ENCODE results near the gene COL21A1. TPM values are rescaled to one million over a fixed set of nuclear protein-coding genes. Genes with fewer than 3 reads are reported as not detected.

The COL21A1 gene
- total RNA-seq, 4 donors from 2014 or later: 4.2 to 15.2 (median 4.9) TPM

DNA sequence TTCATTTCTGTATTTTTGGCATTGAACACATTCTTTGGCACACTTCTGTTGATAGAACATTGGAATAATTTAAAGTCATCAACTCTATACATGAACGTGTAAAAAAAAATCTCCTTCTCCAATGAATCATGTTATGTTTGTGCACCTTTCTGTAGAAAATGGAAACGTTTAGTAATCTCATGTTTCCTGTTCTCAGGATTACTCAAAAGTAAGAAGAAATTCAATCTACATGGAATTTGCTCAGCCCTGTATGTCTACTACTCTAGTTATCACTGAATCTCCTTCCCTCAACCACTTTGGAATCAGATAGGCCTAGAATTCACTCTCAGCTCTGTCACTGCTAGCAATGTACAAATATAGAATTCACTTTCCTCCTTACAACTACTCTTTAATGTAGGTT is 103.6 kb downstream of the COL21A1 start:
- DNase-seq (ENCODE audit: low spot score in 2 of 2): no peak
- Histone ChIP-seq H3K27me3 (no peaks in the 10 kb centered on the region), H3K9me3 (no peaks in the 10 kb centered on the region), H3K4me1 (no peaks in the 10 kb centered on the region), H3K4me3 (no peak overlapping the region), H3K27ac (no peak overlapping the region), H3K36me3 (no peaks in the 10 kb centered on the region)
- 72% methylated on average over 2 of the region's 2 CpGs for WGBS
- TF ChIP-seq POLR2AphosphoS5 (IDR thresholded peaks at IDR 0.05): no peak
- TF ChIP-seq EP300 (IDR thresholded peaks at IDR 0.05): no peak
- TF ChIP-seq POLR2A (IDR thresholded peaks at IDR 0.05): no peak
- TF ChIP-seq, protein P1, sequence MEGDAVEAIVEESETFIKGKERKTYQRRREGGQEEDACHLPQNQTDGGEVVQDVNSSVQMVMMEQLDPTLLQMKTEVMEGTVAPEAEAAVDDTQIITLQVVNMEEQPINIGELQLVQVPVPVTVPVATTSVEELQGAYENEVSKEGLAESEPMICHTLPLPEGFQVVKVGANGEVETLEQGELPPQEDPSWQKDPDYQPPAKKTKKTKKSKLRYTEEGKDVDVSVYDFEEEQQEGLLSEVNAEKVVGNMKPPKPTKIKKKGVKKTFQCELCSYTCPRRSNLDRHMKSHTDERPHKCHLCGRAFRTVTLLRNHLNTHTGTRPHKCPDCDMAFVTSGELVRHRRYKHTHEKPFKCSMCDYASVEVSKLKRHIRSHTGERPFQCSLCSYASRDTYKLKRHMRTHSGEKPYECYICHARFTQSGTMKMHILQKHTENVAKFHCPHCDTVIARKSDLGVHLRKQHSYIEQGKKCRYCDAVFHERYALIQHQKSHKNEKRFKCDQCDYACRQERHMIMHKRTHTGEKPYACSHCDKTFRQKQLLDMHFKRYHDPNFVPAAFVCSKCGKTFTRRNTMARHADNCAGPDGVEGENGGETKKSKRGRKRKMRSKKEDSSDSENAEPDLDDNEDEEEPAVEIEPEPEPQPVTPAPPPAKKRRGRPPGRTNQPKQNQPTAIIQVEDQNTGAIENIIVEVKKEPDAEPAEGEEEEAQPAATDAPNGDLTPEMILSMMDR (IDR thresholded peaks at IDR 0.05): no peak

DNA sequence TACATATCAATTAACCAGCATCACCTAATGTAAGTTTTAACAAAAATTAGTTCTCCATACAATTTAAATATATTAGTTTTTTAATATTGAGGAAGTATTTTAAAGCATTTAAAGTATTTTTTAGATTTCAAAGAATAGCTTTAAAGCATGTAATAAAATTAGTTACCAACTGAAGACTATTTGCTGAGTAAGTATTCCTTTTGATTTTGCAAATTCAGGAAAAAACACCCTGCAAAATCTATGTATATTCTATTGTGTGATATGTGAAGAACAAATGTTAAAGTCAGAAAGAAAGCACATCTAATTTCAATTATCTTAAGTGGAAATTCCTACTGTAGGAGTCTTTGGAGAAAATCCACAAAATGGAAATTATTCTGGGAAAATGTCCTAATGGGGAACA is 107.3 kb downstream of the COL21A1 start:
- no peak for TF ChIP-seq POLR2AphosphoS5 (IDR thresholded peaks at IDR 0.05)
- TF ChIP-seq, protein P1 (IDR thresholded peaks at IDR 0.05): no peak
- TF ChIP-seq EP300 (IDR thresholded peaks at IDR 0.05): no peak
- TF ChIP-seq POLR2A (IDR thresholded peaks at IDR 0.05): no peak
- H3K9me3 ChIP-seq: no peaks in the 10 kb centered on the region
- DNase-seq (ENCODE audit: low spot score in 2 of 2): no peak
- no peaks in the 10 kb centered on the region for H3K4me1 ChIP-seq
- no peak overlapping the region for H3K4me3 ChIP-seq
- H3K27ac ChIP-seq: no peak overlapping the region
- H3K27me3 ChIP-seq: no peaks in the 10 kb centered on the region
- no peaks in the 10 kb centered on the region for H3K36me3 ChIP-seq

DNA sequence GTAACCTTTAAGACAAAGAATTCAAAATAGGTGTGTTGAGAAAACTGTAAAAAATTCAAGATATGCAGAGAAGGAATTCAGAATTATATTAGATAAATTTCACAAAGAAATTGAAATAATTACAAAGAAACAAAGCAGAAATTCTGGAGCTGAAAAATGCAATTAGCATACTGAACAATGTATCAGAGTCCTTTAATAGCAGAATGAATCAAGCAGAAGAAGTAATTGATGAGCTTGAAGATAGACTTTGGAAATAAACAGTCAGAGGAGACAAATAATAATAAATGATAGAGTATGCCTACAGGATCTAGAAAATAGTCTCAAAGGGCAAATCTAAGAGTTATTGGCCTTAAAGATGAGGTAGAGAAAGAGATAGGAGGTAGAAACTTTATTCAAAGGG is 131.7 kb downstream of the COL21A1 start:
- Histone ChIP-seq H3K9me3 (no peaks in the 10 kb centered on the region), H3K4me3 (no peak overlapping the region), H3K4me1 (no peaks in the 10 kb centered on the region), H3K27me3 (no peaks in the 10 kb centered on the region), H3K27ac (no peak overlapping the region), H3K36me3 (peaks cover 9% of the 10 kb centered on the region)
- TF ChIP-seq EP300 (IDR thresholded peaks at IDR 0.05): no peak
- TF ChIP-seq, protein P1 (IDR thresholded peaks at IDR 0.05): no peak
- TF ChIP-seq POLR2A (IDR thresholded peaks at IDR 0.05): no peak
- no peak for TF ChIP-seq POLR2AphosphoS5 (IDR thresholded peaks at IDR 0.05)
- DNase-seq (ENCODE audit: low spot score in 2 of 2): no peak

DNA sequence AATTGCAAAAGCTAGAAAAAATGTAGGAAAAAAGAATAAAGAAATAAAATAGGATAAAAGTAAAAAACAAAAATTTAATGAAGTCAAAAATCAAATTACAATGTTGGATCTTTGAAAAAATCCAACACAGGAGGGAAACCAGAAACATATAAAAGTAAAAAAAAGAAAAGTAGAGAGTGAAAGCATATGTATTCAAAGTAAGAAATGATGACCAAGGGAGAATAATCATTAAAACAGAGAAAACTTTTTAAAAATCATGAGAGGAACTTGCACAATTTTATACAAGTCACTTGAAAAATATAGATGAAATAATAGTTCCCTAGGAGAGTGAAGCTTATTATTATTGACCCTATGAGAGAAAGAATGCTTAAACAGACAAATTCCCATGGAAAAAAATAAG is 138.2 kb downstream of the COL21A1 start:
- no peaks in the 10 kb centered on the region for H3K4me1 ChIP-seq
- no peaks in the 10 kb centered on the region for H3K9me3 ChIP-seq
- no peaks in the 10 kb centered on the region for H3K27me3 ChIP-seq
- no peak overlapping the region for H3K27ac ChIP-seq
- peaks cover 9% of the 10 kb centered on the region for H3K36me3 ChIP-seq
- DNase-seq (ENCODE audit: low spot score in 2 of 2): no peak
- H3K4me3 ChIP-seq: no peak overlapping the region
- TF ChIP-seq, protein P1 (IDR thresholded peaks at IDR 0.05): no peak
- TF ChIP-seq POLR2A (IDR thresholded peaks at IDR 0.05): no peak
- no peak for TF ChIP-seq POLR2AphosphoS5 (IDR thresholded peaks at IDR 0.05)
- TF ChIP-seq EP300 (IDR thresholded peaks at IDR 0.05): no peak

DNA sequence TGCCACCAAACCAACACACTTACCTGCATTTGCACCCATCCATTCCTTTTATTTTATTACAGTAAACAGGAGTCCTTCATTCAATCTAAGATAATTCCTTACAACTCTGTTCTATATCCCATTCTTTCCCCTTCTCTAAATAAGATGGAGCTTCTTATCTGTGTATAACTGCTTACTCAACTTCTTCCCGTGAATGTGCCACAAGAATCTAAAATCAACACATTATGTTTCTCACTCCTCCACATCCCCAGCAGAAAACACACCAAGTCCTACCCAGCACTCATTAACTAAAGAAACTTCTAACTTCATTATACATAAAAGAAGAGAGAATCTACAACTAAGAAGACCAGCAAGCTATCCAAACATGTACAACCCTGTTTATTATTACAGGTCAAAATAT is 141.1 kb downstream of the COL21A1 start:
- Histone ChIP-seq H3K27ac (no peak overlapping the region), H3K27me3 (no peaks in the 10 kb centered on the region), H3K36me3 (no peaks in the 10 kb centered on the region), H3K9me3 (no peaks in the 10 kb centered on the region), H3K4me3 (no peak overlapping the region), H3K4me1 (no peaks in the 10 kb centered on the region)
- WGBS: 86% methylated on average over 1 of the region's 1 CpG
- TF ChIP-seq, protein P1 (IDR thresholded peaks at IDR 0.05): no peak
- TF ChIP-seq POLR2A (IDR thresholded peaks at IDR 0.05): no peak
- TF ChIP-seq EP300 (IDR thresholded peaks at IDR 0.05): no peak
- no peak for TF ChIP-seq POLR2AphosphoS5 (IDR thresholded peaks at IDR 0.05)
- DNase-seq (ENCODE audit: low spot score in 2 of 2): no peak
